ENCODE results near the gene PRAMEF10.
"Not testable (repeated sequence)": the region's sequence is repeated elsewhere in the genome, so short reads cannot be mapped to it uniquely, and the experiment has no call there.

GRCh38 chr1:12947480-12947879 is 49.4 kb upstream of the PRAMEF10 start, which contains the start of gene PRAMEF6:
- TF ChIP-seq CTCF (IDR thresholded peaks at IDR 0.05); REST (IDR thresholded peaks at IDR 0.05; ENCODE audit: insufficient read depth in 1 of 2, low read depth in 2 of 2, low read length in 1 of 2); POLR2AphosphoS5 (IDR thresholded peaks at IDR 0.05; ENCODE audit: low read depth, low read length); SIN3A (IDR thresholded peaks at IDR 0.05; ENCODE audit: borderline replicate concordance, insufficient read depth, low read depth, low read length): not testable (repeated sequence)

All from Panc1 (cell line).